Endodermal cell (in vitro differentiated cells): ENCODE measurements around the gene PRR16. TPM values are rescaled to one million over a fixed set of nuclear protein-coding genes. Genes with fewer than 3 reads are reported as not detected.

Experiments used
- DNase-seq: peaks from one replicate; pipeline ENCODE4 v3.0.0-alpha.2; 2017
- H3K27ac ChIP-seq: 2 replicates; pipeline ENCODE4 v1.5.1; 2013; ENCODE audit warnings: mild to moderate bottlenecking, low read depth, low read length, moderate library complexity
- H3K27me3 ChIP-seq: 2 replicates; pipeline ENCODE4 v1.6.1; 2013; ENCODE audit warnings: mild to moderate bottlenecking, low read length, moderate library complexity; ENCODE audit not compliant: insufficient read depth, control insufficient read depth, poor library complexity, severe bottlenecking
- H3K36me3 ChIP-seq: 2 replicates; pipeline ENCODE4 v1.7.0; 2013; ENCODE audit warnings: mild to moderate bottlenecking, low read length, moderate library complexity; ENCODE audit not compliant: control insufficient read depth, insufficient read depth
- H3K4me1 ChIP-seq: one replicate; pipeline ENCODE4 v1.7.0; 2013; ENCODE audit warnings: low read length; ENCODE audit not compliant: control insufficient read depth, insufficient read depth
- H3K4me3 ChIP-seq: 2 replicates; pipeline ENCODE4 v1.5.1; 2013; ENCODE audit warnings: mild to moderate bottlenecking, low read length, moderate library complexity
- H3K9ac ChIP-seq: 2 replicates; pipeline ENCODE4 v1.6.1; 2013; ENCODE audit warnings: mild to moderate bottlenecking, low read length, moderate library complexity; ENCODE audit not compliant: poor library complexity, severe bottlenecking; ENCODE audit errors: extremely low read depth
- H3K9me3 ChIP-seq: 2 replicates; pipeline ENCODE4 v1.6.1; 2013; ENCODE audit warnings: mild to moderate bottlenecking, low read length, moderate library complexity; ENCODE audit not compliant: control insufficient read depth
- H3K27ac Mint-ChIP-seq: 2 replicates; pipeline ENCODE4 v1.8.0; 2020; ENCODE audit warnings: mixed read lengths
- H3K27me3 Mint-ChIP-seq: 2 replicates; pipeline ENCODE4 v1.8.0; 2021; ENCODE audit warnings: mild to moderate bottlenecking, mixed read lengths; ENCODE audit not compliant: insufficient read depth
- H3K36me3 Mint-ChIP-seq: 2 replicates; pipeline ENCODE4 v1.8.0; 2020; ENCODE audit warnings: low read depth, mixed read lengths
- H3K4me1 Mint-ChIP-seq: 2 replicates; pipeline ENCODE4 v1.8.0; 2020; ENCODE audit warnings: mixed read lengths
- H3K4me3 Mint-ChIP-seq: 2 replicates; pipeline ENCODE4 v1.8.0; 2020; ENCODE audit warnings: mild to moderate bottlenecking, moderate library complexity, mixed read lengths
- H3K9me3 Mint-ChIP-seq: 2 replicates; pipeline ENCODE4 v1.8.0; 2020; ENCODE audit warnings: mild to moderate bottlenecking, mixed read lengths
- CTCF ChIP-seq: fragments of 200-600 bp; sonication (generic); conservative IDR thresholded peaks from 2 replicates; pipeline ENCODE4 v1.5.0; 2021; ENCODE audit warnings: antibody characterized with exemption, mild to moderate bottlenecking
- WGBS, 2 experiments: methylation state at CpG; one replicate each; pipeline versions ENCODE4 v1.1.5 to v1.1.7; 2013; ENCODE audit warnings: missing lambda C conversion rate in 2 of 2, mixed read lengths in 1 of 2; ENCODE audit not compliant: insufficient coverage in 1 of 2, insufficient read length in 1 of 2; 5-methylcytosine and 5-hydroxymethylcytosine counted together
- total RNA-seq, 2 donors: library from RNA; stranded (reverse); fragmentation: NEBNext Ultra II Directional in 1 of 2; extraction: Animal tissue kit (Norgen Biotek cat#: 25700) in 1 of 2; gene quantifications; 2 replicates in 1 of 2; 3 replicates in 1 of 2; pipeline ENCODE4 v1.2.1, GENCODE V29; 2021

PRR16 gene
- total RNA-seq, 2 donors from 2014 or later: 0.53 to 0.64 TPM

DNA sequence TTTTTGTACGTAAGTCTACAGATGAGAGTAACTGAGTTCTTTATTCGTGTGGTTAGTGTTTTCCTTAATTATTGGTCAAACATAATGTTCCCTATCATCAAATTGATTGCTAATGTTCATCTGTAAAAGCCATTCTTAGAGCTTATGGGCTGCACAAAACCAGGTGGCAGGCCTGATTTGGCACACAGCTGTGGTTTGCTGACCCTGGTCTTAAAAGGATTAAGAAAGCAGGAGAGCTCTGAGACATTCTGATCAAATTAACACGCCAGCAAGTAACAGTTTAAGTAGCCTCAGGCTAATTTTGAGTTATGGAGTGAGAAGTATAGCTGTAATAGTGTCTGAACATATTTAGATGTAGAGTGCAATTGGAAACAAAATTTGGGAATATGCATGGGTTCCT lies 63.2 kb downstream of the PRR16 start:
- TF ChIP-seq CTCF: no peak
- DNase-seq: no peak

DNA sequence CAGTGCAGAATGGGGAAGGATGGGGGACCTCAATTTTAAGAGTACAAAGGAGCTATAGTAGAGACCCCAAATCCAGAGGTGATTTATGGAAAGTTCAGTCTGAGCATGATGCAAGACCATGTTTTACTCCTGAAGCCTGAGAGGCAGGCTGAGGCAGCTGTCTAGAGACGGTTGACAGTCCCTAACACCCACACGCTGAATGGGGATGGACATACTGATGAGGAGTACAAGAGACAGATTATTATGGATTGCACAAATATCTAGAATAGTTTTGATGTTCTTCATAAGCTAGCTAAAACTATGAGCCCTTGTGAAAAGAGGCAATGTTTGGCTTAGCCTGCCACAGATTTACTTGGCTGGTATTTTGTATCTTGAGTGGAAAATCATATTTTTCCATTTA lies 64.5 kb downstream of the PRR16 start:
- Mint-ChIP-seq H3K4me1 (peaks cover 11% of the 10 kb centered on the region), H3K27me3 (no peaks in the 10 kb centered on the region), H3K36me3 (no peaks in the 10 kb centered on the region), H3K4me3 (no peak overlapping the region), H3K9me3 (no peaks in the 10 kb centered on the region), H3K27ac (no peak overlapping the region)
- Histone ChIP-seq H3K9ac (no peak overlapping the region), H3K4me1 (no peaks in the 10 kb centered on the region), H3K27me3 (no peaks in the 10 kb centered on the region), H3K27ac (no peak overlapping the region), H3K36me3 (no peaks in the 10 kb centered on the region), H3K4me3 (no peak overlapping the region), H3K9me3 (no peaks in the 10 kb centered on the region)
- 92 to 100% methylated on average over 2 of the region's 2 CpGs for WGBS, 2 experiments
- DNase-seq: no peak
- TF ChIP-seq CTCF: no peak

More for the DNA sequence above, 63.2 kb downstream of the PRR16 start:
- Mint-ChIP-seq H3K4me1 (peaks cover 3% of the 10 kb centered on the region), H3K9me3 (no peaks in the 10 kb centered on the region), H3K27ac (no peak overlapping the region), H3K36me3 (no peaks in the 10 kb centered on the region), H3K27me3 (no peaks in the 10 kb centered on the region), H3K4me3 (no peak overlapping the region)
- Histone ChIP-seq H3K9me3 (no peaks in the 10 kb centered on the region), H3K36me3 (no peaks in the 10 kb centered on the region), H3K27ac (no peak overlapping the region), H3K27me3 (no peaks in the 10 kb centered on the region), H3K4me3 (no peak overlapping the region), H3K4me1 (no peaks in the 10 kb centered on the region), H3K9ac (no peak overlapping the region)
- 88 to 90% methylated on average over 1 to 3 of the region's 3 CpGs for WGBS, 2 experiments

- DNase-seq: no peak
These were observed 65.3 kb downstream of the PRR16 start for GRCh38 chr5:120529386-120529785.

More at GRCh38 chr5:120529386-120529785, 65.3 kb downstream of the PRR16 start:
- H3K4me3 ChIP-seq: no peak overlapping the region
- H3K9ac ChIP-seq: no peak overlapping the region
- Mint-ChIP-seq H3K27me3 (no peaks in the 10 kb centered on the region), H3K9me3 (no peaks in the 10 kb centered on the region), H3K4me3 (no peak overlapping the region), H3K36me3 (no peaks in the 10 kb centered on the region), H3K4me1 (peaks cover 11% of the 10 kb centered on the region), H3K27ac (no peak overlapping the region)
- no peaks in the 10 kb centered on the region for H3K9me3 ChIP-seq
- H3K27me3 ChIP-seq: no peaks in the 10 kb centered on the region
- no peak for TF ChIP-seq CTCF
- no peaks in the 10 kb centered on the region for H3K36me3 ChIP-seq
- no peak overlapping the region for H3K27ac ChIP-seq
- no peaks in the 10 kb centered on the region for H3K4me1 ChIP-seq
- WGBS, 2 experiments: 83 to 97% methylated on average over 1 of the region's 2 CpGs
